ENCODE results near the gene HORMAD2.

DNA sequence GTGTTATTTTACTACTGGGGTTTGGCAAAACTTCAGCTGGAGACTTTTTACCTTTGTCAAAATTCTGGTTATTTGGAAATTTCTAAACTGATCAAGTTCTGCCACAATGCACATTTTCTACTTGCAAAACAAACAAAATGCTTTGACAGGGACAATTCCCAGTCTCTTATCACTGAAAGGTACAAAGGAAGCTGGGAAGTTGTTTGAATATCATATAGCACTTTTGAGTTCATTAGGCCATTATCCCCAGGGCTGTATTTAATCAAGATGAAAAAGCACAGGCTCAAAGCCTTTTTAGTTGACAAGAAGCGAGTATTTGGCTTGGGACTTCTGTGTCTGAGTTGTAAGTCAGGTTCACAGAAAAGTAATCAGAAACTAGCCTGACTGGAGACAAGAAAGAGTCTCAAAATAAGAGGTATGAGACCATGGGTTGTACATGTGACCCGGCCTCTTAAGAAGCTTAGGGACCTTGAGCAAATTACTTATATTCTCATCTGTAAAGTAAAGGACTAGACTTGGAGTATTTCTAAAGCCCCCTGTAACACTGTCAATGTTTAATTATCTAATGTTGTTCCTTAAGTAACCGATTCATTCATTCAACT is 2.9 kb upstream of the HORMAD2 start:
- TF ChIP-seq EZH2phosphoT487 (IDR thresholded peaks at IDR 0.05; ENCODE audit: insufficient read depth, low read depth) (no peak), EZH2 (IDR thresholded peaks at IDR 0.05; ENCODE audit: insufficient read depth, poor library complexity, severe bottlenecking) (no peak)
